Retinal pigment epithelial cell (primary cell): ENCODE data around the gene GNG7.

ENCODE experiments used
- DNase-seq: peaks from one replicate; pipeline ENCODE4 v3.0.0-alpha.2; 2010; ENCODE audit warnings: low read depth
- H3K4me3 ChIP-seq: 2 replicates; pipeline ENCODE4 v1.5.1; 2011; ENCODE audit warnings: mild to moderate bottlenecking, low read length, control low read depth, moderate library complexity
- CTCF ChIP-seq: conservative IDR thresholded peaks from 2 replicates; pipeline ENCODE4 v1.5.1; 2011; ENCODE audit warnings: low read depth, low read length, control low read depth, inconsistent platforms

GNG7 gene

GRCh38 chr19:2551172-2551863 is 151.2 kb downstream of the GNG7 start:
- TF ChIP-seq CTCF = no peak
- no peak for DNase-seq
- H3K4me3 ChIP-seq = no peak overlapping the region

DNA sequence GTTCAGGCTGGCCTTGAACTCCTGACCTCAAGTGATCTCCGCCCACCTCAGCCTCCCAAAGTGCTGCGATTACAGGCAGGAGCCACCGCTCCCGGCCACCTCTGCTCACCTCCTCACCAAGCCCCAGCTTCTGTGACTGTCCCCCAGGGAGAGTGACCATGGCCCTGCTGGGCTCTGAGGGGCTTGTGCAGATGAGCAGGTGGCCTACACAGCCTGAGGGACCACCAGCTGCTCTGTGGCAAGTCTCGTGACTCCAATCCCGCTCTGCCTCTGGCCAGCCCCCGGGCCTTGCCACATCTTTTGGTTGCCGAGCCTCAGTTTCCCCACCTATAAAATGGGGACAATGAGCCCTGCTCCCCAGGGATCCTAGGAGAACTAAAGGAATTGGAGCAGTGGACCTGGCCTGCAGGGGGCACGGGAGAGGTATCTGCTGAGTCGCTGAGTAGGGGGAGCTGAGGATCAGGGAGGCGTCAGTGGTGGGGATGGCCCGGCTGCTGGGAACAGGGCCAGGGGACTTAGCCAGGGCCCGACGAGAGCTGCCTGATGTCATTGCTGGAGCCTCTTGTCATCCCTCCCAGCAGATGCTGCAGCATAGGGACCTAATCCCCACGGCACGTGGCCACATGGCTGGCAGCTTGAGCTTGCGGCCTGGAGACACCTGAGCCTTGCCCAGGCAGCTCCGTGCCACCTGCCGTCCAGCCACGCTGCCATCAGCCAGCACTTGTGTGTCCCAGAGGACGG is 151.9 kb downstream of the GNG7 start:
- no peak overlapping the region for H3K4me3 ChIP-seq
- no peak for DNase-seq
- peak; percentile 36 for TF ChIP-seq CTCF

DNA sequence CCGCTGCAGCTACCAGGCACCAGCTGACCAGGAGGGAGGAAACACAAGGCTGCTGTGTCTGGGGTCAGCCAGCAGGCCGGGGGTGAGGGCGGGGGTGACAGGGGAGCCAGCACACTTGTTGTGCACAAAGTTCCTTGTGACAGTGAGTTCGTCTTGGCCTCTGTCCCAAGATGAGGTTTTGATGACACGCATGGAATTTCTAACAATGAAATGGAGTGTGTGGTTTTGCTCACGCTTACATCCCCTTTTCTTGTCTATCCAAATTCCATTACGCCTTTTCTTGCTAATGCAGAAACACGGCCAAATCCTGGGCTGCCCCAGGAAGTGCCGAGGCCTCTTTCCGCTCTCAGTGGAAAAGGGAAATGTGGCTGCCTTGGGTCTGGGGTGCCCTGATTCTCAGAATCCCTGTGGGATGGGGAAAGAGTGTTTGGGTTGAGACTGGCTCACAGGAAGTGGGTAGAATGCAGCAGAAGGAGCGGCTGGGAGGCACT is 152.7 kb downstream of the GNG7 start:
- no peak overlapping the region for H3K4me3 ChIP-seq

DNA sequence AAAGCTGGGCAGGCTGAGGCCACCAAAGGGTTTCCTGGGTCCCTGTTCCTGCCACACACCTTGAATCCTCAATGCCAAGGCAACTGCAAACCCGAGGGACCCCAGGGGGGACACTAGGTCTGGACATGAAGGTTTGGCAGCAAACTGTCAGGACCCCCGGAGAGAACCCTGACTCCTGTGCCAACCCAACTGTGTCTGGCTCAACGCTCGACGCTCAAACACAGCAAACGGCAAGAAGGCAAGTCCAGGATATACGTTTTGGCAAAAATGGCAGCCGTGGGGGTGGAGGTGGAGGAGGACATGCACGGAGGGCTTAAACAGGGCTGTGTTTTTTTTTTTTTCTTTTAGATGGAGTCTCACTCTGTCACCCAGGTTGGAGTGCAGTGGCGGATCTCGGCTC is 153.5 kb downstream of the GNG7 start:
- H3K4me3 ChIP-seq = no peak overlapping the region
- no peak for TF ChIP-seq CTCF
- DNase-seq = no peak

More for the DNA sequence above, 152.7 kb downstream of the GNG7 start:
- TF ChIP-seq CTCF = no peak
- peak; percentile 85 for DNase-seq

DNA sequence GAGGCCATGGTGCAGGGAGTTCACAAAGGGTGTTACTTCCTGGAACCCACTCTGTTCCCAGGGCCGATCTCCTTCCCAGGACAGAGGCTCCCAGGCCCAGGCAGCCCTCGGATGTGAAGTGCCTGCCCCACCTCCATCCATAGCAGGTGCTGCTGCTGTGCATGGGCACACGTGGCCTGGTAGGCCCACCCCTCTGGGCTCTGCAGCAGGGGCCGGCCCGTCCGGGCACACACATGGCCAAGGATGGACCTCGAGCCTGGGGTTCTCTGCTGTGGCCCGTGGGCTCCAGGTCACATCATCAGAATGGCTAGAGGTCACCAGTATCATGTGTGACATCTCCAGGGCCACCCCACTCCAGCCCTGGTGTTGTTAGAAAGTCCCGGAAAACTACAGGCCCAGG is 154.8 kb downstream of the GNG7 start:
- DNase-seq = no peak
- no peak overlapping the region for H3K4me3 ChIP-seq
- TF ChIP-seq CTCF = no peak

- H3K4me3 ChIP-seq = no peak overlapping the region
- DNase-seq = no peak
- TF ChIP-seq CTCF = no peak
These were observed 155.3 kb downstream of the GNG7 start for GRCh38 chr19:2547033-2547680.
